22Rv1 (cell line): ENCODE data around the gene TMEM54.

Experiments
- CTCF ChIP-seq: fragments of 450-650 bp; IDR thresholded peaks from 2 replicates; pipeline ENCODE4 v1.5.1; 2017; ENCODE audit warnings: mild to moderate bottlenecking
- ZFX ChIP-seq: fragments of 450-650 bp; IDR thresholded peaks from 2 replicates; pipeline ENCODE4 v1.6.1; 2017; ENCODE audit warnings: antibody characterized with exemption, borderline replicate concordance

- TF ChIP-seq CTCF: no peak
- TF ChIP-seq ZFX: no peak
Observed at GRCh38 chr1:32947669-32948389, 46.6 kb upstream of the TMEM54 start.
